Panc1 (cell line): Measurements from ENCODE around the gene MINK1. TPM values are rescaled to one million over a fixed set of nuclear protein-coding genes. Genes with fewer than 3 reads are reported as not detected.

Experiments used
- ATAC-seq: fragments of 200-7000 bp; cut with Tn5 transposase; 2 replicates; pipeline ENCODE4 v1.9.1; 2020; ENCODE audit warnings: mild to moderate bottlenecking, moderate library complexity
- BruUV-seq: library from RNA; stranded (reverse); fragments of 400-500 nt; replicated peaks from 2 replicates; lab custom pipeline; 2021; lab: Mats Ljungman, UMichigan
- CTCF ChIA-PET: fragments of 300-600 bp; sonication (Branson Sonifier 250); formaldehyde crosslinking; loops from one replicate; lab custom pipeline; 2022; ENCODE audit warnings: antibody characterized with exemption; lab: Charles Lee
- POLR2A ChIA-PET: fragments of 300-600 bp; sonication (Branson Sonifier 250); formaldehyde crosslinking; loops from one replicate; lab custom pipeline; 2022; ENCODE audit warnings: antibody characterized with exemption; lab: Charles Lee
- DNase-seq: peaks from one replicate; pipeline ENCODE4 v3.0.0-alpha.2; 2010; ENCODE audit warnings: low read depth, low spot score
- H3K27ac ChIP-seq: 2 replicates; pipeline ENCODE4 v1.5.1; 2011; ENCODE audit warnings: mild to moderate bottlenecking, low read length, inconsistent platforms
- H3K27me3 ChIP-seq: fragments of 200-500 bp; sonication (Bioruptor generic); 2 replicates; pipeline ENCODE4 v1.6.0; 2014; ENCODE audit warnings: low read length, inconsistent platforms; ENCODE audit not compliant: control insufficient read depth, insufficient read depth
- H3K36me3 ChIP-seq: fragments of 200-500 bp; sonication (Bioruptor generic); 2 replicates; pipeline ENCODE4 v1.5.1; 2014; ENCODE audit warnings: inconsistent platforms, mild to moderate bottlenecking, low read length, moderate library complexity; ENCODE audit not compliant: control insufficient read depth, insufficient read depth
- H3K4me1 ChIP-seq: 2 replicates; pipeline ENCODE4 v1.5.1; 2011; ENCODE audit warnings: inconsistent platforms, mild to moderate bottlenecking, low read length, moderate library complexity; ENCODE audit not compliant: control insufficient read depth, insufficient read depth
- H3K4me3 ChIP-seq, 2 experiments: 2 replicates each; pipeline ENCODE4 v1.5.1; 2011 to 2012; ENCODE audit warnings: low read depth in 2 of 2, low read length in 2 of 2, mild to moderate bottlenecking in 2 of 2, inconsistent platforms in 1 of 2, moderate library complexity in 1 of 2
- H3K9me3 ChIP-seq: fragments of 200-500 bp; sonication (Bioruptor generic); 2 replicates; pipeline ENCODE4 v1.5.1; 2014; ENCODE audit warnings: low read depth, mild to moderate bottlenecking, inconsistent platforms, low read length, moderate library complexity; ENCODE audit not compliant: control insufficient read depth, insufficient read depth
- CTCF ChIP-seq: fragments of 450-650 bp; IDR thresholded peaks from 2 replicates; pipeline ENCODE4 v1.5.1; 2017; ENCODE audit warnings: mild to moderate bottlenecking
- POLR2AphosphoS5 ChIP-seq: IDR thresholded peaks from 2 replicates; pipeline ENCODE4 v1.6.1; 2012; ENCODE audit warnings: mild to moderate bottlenecking, low read depth, low read length, moderate library complexity
- REST ChIP-seq, 2 experiments: IDR thresholded peaks; 2 replicates each; pipeline ENCODE4 v1.6.1; 2011 to 2012; ENCODE audit warnings: low read depth in 2 of 2, control low read depth in 1 of 2, low read length in 1 of 2, mild to moderate bottlenecking in 1 of 2, moderate library complexity in 1 of 2; ENCODE audit not compliant: insufficient read depth in 1 of 2
- SIN3A ChIP-seq: IDR thresholded peaks from 2 replicates; pipeline ENCODE4 v1.6.1; 2012; ENCODE audit warnings: low read depth, mild to moderate bottlenecking, low read length, moderate library complexity, borderline replicate concordance; ENCODE audit not compliant: insufficient read depth
- TCF7L2 ChIP-seq: IDR thresholded peaks from 2 replicates; pipeline ENCODE4 v1.6.1; 2011; ENCODE audit warnings: mild to moderate bottlenecking, low read depth, low read length, inconsistent platforms
- in situ Hi-C: cut with HindIII; loops from 2 replicates; pipeline ENCODE4 v1.10.0; 2016; ENCODE audit warnings: low sequenced_read_pairs, low pct_unique_long_range_greater_than_20kb
- intact Hi-C: fragments of 100-400 bp; cut with micrococcal nuclease; formaldehyde crosslinking; loops from one replicate; pipeline ENCODE4 v1.10.0; 2022; ENCODE audit not compliant: unreplicated experiment
- total RNA-seq: library from RNA; stranded (reverse); gene quantifications from one replicate; pipeline ENCODE4 v1.2.1, GENCODE V29; 2021; ENCODE audit not compliant: unreplicated experiment

The MINK1 gene
- total RNA-seq, 1 experiment from 2014 or later: 78.2 TPM

GRCh38 chr17:4931963-4932362 lies 98.8 kb downstream of the MINK1 start, which contains the start of gene GP1BA:
GP1BA (plus strand) TSS chr17:4932277; CDS start chr17:4932605, 328 bp downstream.
- CTCF ChIA-PET: no interaction called here
- DNase-seq: no peak
- intact Hi-C loops: no loop called here

GRCh38 chr17:4932756-4933155 lies 99.6 kb downstream of the MINK1 start:
- ChIA-PET CTCF (no interaction called here), POLR2A (no interaction called here)
- Histone ChIP-seq H3K4me3 (no peak overlapping the region), H3K27me3 (no peaks in the 10 kb centered on the region), H3K36me3 (no peaks in the 10 kb centered on the region), H3K27ac (no peak overlapping the region), H3K9me3 (no peaks in the 10 kb centered on the region), H3K4me1 (no peaks in the 10 kb centered on the region)
- DNase-seq (no peak), ATAC-seq (no peak)
- in situ Hi-C loops: no loop called here
- TF ChIP-seq POLR2AphosphoS5 (no peak), TCF7L2 (no peak), REST (IDR thresholded peaks at IDR 0.05; ENCODE audit: insufficient read depth in 1 of 2, low read depth in 2 of 2, low read length in 1 of 2) (no peak), SIN3A (no peak), CTCF (no peak)
- BruUV-seq: no TSS peak
- intact Hi-C loops: no loop called here

More at GRCh38 chr17:4931963-4932362, 98.8 kb downstream of the MINK1 start, which contains the start of gene GP1BA:
- Histone ChIP-seq H3K9me3 (no peaks in the 10 kb centered on the region), H3K4me1 (no peaks in the 10 kb centered on the region), H3K27ac (no peak within 1 kb of the TSS), H3K36me3 (no peaks in the 10 kb centered on the region), H3K27me3 (no peaks in the 10 kb centered on the region), H3K4me3 (no peak within 1 kb of the TSS)
- in situ Hi-C loops: no loop called here
- POLR2A ChIA-PET: no interaction called here
- BruUV-seq: no TSS peak
- ATAC-seq: no peak
- TF ChIP-seq REST (IDR thresholded peaks at IDR 0.05; ENCODE audit: insufficient read depth in 1 of 2, low read depth in 2 of 2, low read length in 1 of 2) (no peak), CTCF (no peak), SIN3A (no peak), POLR2AphosphoS5 (no peak), TCF7L2 (no peak)
